ENCODE data around the gene RHEX. TPM values are rescaled to one million over a fixed set of nuclear protein-coding genes. Genes with fewer than 3 reads are reported as not detected.

RHEX gene
- total RNA-seq, 1 experiment from 2014 or later: not detected

- Histone ChIP-seq H3K4me3 (no peak overlapping the region), H3K9me3 (replicated peaks) (no peaks in the 10 kb centered on the region)
Measured at GRCh38 chr1:206075786-206076755, 23.1 kb downstream of the RHEX start.

GRCh38 chr1:206079135-206079534 lies 26.2 kb downstream of the RHEX start:
- H3K9me3 ChIP-seq (replicated peaks): no peaks in the 10 kb centered on the region
- no peaks in the 10 kb centered on the region for H3K4me1 ChIP-seq (replicated peaks)
- no peak overlapping the region for H3K27ac ChIP-seq
- no peak overlapping the region for H3K4me3 ChIP-seq
- H3K36me3 ChIP-seq: no peaks in the 10 kb centered on the region
- no peak for DNase-seq (ENCODE audit: low read depth in 1 of 2, low spot score in 2 of 2)
- H3K27me3 ChIP-seq (replicated peaks): peaks cover 5% of the 10 kb centered on the region

More at GRCh38 chr1:206075786-206076755, 23.1 kb downstream of the RHEX start:
- peaks cover 2% of the 10 kb centered on the region; the same call in 1 of the 2 replicates for H3K27me3 ChIP-seq (replicated peaks)
- DNase-seq (ENCODE audit: low read depth in 1 of 2, low spot score in 2 of 2): no peak
- H3K4me1 ChIP-seq (replicated peaks): no peaks in the 10 kb centered on the region
- no peaks in the 10 kb centered on the region for H3K36me3 ChIP-seq
- H3K27ac ChIP-seq: no peak overlapping the region

DNA sequence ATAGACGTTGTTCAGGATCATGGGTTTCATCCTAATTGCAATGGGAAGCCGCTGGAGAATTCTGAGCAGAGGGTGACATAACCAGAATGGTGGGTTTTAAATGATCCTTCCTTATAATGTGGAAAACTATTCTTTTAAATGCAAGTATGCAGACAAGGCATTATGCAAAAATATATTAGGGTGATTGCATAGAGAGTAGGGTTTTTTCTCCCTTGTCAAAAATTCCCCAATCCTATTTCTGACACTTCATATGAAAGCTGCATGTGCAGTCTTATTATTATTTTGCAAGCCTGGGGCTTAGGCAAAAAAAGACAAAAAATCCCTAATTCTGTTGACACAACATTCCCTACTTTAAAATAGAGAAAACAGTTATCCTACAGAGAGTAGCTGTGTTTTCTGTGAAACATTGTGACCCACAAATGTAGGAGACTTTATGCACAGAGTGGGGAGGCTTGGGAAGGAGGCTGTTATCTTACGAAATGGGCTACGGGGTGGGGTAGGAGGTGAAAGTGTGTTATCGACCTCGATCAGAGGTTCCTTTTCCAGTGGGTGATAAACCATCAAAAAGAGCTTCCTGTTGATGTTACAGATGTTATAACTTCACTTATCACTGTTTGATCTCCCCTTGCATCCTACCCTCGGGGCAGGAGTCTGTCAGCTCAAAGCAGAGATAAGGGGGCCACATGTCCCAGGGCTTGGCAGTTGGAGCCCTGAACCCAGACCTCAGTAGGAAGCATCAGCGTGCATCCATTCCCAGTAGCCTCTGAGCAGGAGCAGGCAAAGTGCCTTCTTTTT lies 27.2 kb downstream of the RHEX start:
- Histone ChIP-seq H3K9me3 (replicated peaks) (no peaks in the 10 kb centered on the region), H3K4me1 (replicated peaks) (no peaks in the 10 kb centered on the region), H3K27ac (no peak overlapping the region), H3K4me3 (no peak overlapping the region), H3K27me3 (replicated peaks) (peaks cover 8% of the 10 kb centered on the region), H3K36me3 (no peaks in the 10 kb centered on the region)
- no peak for DNase-seq (ENCODE audit: low read depth in 1 of 2, low spot score in 2 of 2)

GRCh38 chr1:206081856-206082255 lies 28.9 kb downstream of the RHEX start:
- H3K9me3 ChIP-seq (replicated peaks): no peaks in the 10 kb centered on the region
- H3K4me1 ChIP-seq (replicated peaks): no peaks in the 10 kb centered on the region
- H3K27me3 ChIP-seq (replicated peaks): peaks cover 17% of the 10 kb centered on the region
- no peaks in the 10 kb centered on the region for H3K36me3 ChIP-seq
- no peak for DNase-seq (ENCODE audit: low read depth in 1 of 2, low spot score in 2 of 2)
- H3K4me3 ChIP-seq: no peak overlapping the region
- H3K27ac ChIP-seq: no peak overlapping the region

DNA sequence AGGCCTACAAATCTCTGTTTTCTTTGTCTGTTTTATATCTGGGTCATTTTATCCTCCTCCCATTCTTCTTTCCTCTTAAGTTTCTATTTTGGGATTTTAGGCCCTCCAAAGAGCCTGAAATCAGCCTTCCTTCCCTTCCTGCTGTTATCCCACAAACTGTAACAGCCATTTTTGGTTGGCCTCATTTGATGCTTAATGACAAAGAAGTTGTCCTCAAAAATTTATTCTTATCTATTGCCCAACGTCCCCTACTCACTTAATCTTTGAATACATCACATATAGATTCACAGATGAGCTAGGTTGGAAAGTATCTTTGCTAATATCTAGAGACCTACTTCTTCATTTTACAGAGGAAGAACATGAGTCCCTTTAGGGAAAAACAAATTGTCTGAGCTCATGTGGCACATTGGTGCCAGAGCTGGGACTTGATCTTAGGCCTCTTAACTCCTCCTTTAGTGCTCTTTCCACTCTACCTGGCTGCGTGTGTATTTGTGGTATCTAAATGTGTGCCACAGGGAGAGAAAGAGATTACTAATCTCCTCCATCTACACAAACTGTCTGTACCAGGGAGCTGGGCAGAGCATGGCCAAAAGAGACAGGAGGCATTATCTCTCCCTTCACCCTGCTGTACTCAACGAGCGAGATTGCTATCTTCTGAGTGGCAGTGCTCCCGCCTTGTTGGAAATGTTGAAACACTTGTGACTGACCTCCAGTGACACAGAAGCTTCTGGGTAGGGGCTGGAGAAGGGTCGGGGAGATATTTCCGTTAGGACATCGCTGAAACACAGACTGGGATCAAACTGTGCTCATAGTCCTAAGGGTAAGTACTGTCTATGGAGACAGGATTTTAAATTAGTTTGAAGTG lies 30.1 kb downstream of the RHEX start:
- H3K9me3 ChIP-seq (replicated peaks): no peaks in the 10 kb centered on the region
- peaks cover 23% of the 10 kb centered on the region for H3K27me3 ChIP-seq (replicated peaks)
- no peaks in the 10 kb centered on the region for H3K4me1 ChIP-seq (replicated peaks)
- no peak for DNase-seq (ENCODE audit: low read depth in 1 of 2, low spot score in 2 of 2)
- H3K27ac ChIP-seq: no peak overlapping the region
- H3K4me3 ChIP-seq: no peak overlapping the region
- no peaks in the 10 kb centered on the region for H3K36me3 ChIP-seq

- Histone ChIP-seq H3K4me3 (no peak overlapping the region), H3K9me3 (replicated peaks) (no peaks in the 10 kb centered on the region), H3K27me3 (replicated peaks) (peaks cover 23% of the 10 kb centered on the region), H3K27ac (no peak overlapping the region), H3K4me1 (replicated peaks) (no peaks in the 10 kb centered on the region), H3K36me3 (no peaks in the 10 kb centered on the region)
- no peak for DNase-seq (ENCODE audit: low read depth in 1 of 2, low spot score in 2 of 2)
Measured at GRCh38 chr1:206083750-206084149, 30.8 kb downstream of the RHEX start.

GRCh38 chr1:206087091-206087490 lies 34.1 kb downstream of the RHEX start:
- Histone ChIP-seq H3K9me3 (replicated peaks) (no peaks in the 10 kb centered on the region), H3K27ac (no peak overlapping the region), H3K36me3 (no peaks in the 10 kb centered on the region), H3K4me1 (replicated peaks) (no peaks in the 10 kb centered on the region), H3K4me3 (no peak overlapping the region), H3K27me3 (replicated peaks) (peaks cover 27% of the 10 kb centered on the region)
- DNase-seq (ENCODE audit: low read depth in 1 of 2, low spot score in 2 of 2): no peak

- Histone ChIP-seq H3K36me3 (no peaks in the 10 kb centered on the region), H3K9me3 (replicated peaks) (no peaks in the 10 kb centered on the region), H3K27ac (no peak overlapping the region), H3K27me3 (replicated peaks) (peaks cover 29% of the 10 kb centered on the region), H3K4me1 (replicated peaks) (no peaks in the 10 kb centered on the region), H3K4me3 (no peak overlapping the region)
- no peak for DNase-seq (ENCODE audit: low read depth in 1 of 2, low spot score in 2 of 2)
Measured at GRCh38 chr1:206089341-206089740, 36.4 kb downstream of the RHEX start.

- Histone ChIP-seq H3K27ac (no peak overlapping the region), H3K9me3 (replicated peaks) (no peaks in the 10 kb centered on the region), H3K36me3 (no peaks in the 10 kb centered on the region), H3K27me3 (replicated peaks) (peaks cover 26% of the 10 kb centered on the region), H3K4me1 (replicated peaks) (no peaks in the 10 kb centered on the region), H3K4me3 (no peak overlapping the region)
- DNase-seq (ENCODE audit: low read depth in 1 of 2, low spot score in 2 of 2): no peak
Measured at GRCh38 chr1:206094024-206094423, 41.1 kb downstream of the RHEX start.

DNA sequence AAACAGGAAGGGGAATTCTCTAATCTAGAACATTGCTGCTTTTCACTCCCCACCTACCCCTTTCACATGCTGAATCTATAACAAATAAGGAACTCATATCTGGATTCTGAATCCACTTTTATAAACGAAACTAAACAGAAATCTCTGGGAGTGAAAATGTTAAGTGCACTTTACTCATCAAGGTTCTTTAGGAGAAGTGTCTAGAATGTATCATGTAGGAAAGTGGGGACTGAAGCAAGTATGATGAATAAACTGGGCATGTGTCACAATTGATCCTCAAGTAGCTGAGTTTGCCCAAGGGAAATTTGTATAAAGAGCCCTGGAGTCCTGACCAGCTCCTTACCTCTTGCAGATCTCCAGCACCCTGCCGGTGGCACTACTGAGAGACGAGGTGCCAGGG lies 44.4 kb downstream of the RHEX start:
- Histone ChIP-seq H3K4me3 (no peak overlapping the region), H3K36me3 (no peaks in the 10 kb centered on the region), H3K4me1 (replicated peaks) (no peaks in the 10 kb centered on the region), H3K9me3 (replicated peaks) (no peaks in the 10 kb centered on the region), H3K27me3 (replicated peaks) (peaks cover 20% of the 10 kb centered on the region), H3K27ac (no peak overlapping the region)
- no peak for DNase-seq (ENCODE audit: low read depth in 1 of 2, low spot score in 2 of 2)

DNA sequence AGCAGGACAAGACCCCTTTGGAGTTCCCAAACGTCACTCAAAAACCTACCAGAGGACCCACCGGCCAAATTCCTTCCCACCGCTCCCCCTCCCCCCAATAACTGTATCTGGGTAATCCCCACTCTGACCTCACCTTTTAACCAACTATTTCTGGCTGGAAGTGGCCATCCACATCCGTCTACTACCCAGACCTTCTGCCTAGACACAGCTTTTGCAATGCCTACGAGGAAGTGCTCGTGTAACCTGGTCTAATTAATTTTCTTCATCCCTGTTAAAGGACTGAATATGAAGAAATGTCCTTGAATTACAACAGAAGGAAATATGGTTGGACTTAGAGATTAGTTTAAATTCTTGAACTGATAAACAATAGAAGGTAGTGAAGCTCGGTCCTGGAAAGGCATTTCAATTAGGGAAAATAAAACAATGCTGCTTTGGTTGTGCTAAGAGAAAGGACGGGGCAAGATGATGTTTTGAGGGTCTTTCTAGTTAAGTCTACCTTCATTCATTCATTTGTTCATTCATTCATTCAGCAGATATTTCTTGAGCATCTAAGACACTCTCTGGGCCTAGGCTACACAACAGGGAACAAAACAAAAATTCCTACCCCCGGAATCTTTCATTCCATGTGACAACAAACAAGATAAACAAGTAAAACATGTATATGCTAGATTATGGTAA lies 45.4 kb downstream of the RHEX start:
- H3K27me3 ChIP-seq (replicated peaks): peaks cover 20% of the 10 kb centered on the region

GRCh38 chr1:206100226-206100815 lies 47.3 kb downstream of the RHEX start:
- no peaks in the 10 kb centered on the region for H3K9me3 ChIP-seq (replicated peaks)
- H3K4me3 ChIP-seq: no peak overlapping the region
- H3K27ac ChIP-seq: no peak overlapping the region
- no peak for DNase-seq (ENCODE audit: low read depth in 1 of 2, low spot score in 2 of 2)
- peaks cover 19% of the 10 kb centered on the region for H3K27me3 ChIP-seq (replicated peaks)
- no peaks in the 10 kb centered on the region for H3K4me1 ChIP-seq (replicated peaks)
- no peaks in the 10 kb centered on the region for H3K36me3 ChIP-seq

More for the DNA sequence above, 45.4 kb downstream of the RHEX start:
- Histone ChIP-seq H3K36me3 (no peaks in the 10 kb centered on the region), H3K4me1 (replicated peaks) (no peaks in the 10 kb centered on the region), H3K4me3 (no peak overlapping the region), H3K27ac (no peak overlapping the region), H3K9me3 (replicated peaks) (no peaks in the 10 kb centered on the region)
- DNase-seq (ENCODE audit: low read depth in 1 of 2, low spot score in 2 of 2): no peak

Measured in SJSA1 (cell line).